Natural killer cell (primary cell): Measurements from ENCODE around the gene DAZAP1. TPM values are rescaled to one million over a fixed set of nuclear protein-coding genes. Genes with fewer than 3 reads are reported as not detected.
A peak's percentile ranks its signal among the peaks of the same experiment; 100 is the strongest.
"Not testable (repeated sequence)": the region's sequence is repeated elsewhere in the genome, so short reads cannot be mapped to it uniquely, and the experiment has no call there.

Source experiments
- ATAC-seq, 3 donors: fragments of 150-1000 bp in 2 of 3; fragments of 200-7000 bp in 1 of 3; cut with Tn5 transposase; 1 replicate in 1 of 3; 2 replicates in 2 of 3; pipeline ENCODE4 v1.10.0; 2021; ENCODE audit warnings: mild to moderate bottlenecking in 2 of 3, moderate library complexity in 2 of 3
- DNase-seq, 2 donors: peaks; one replicate each; pipeline versions ENCODE4 v3.0.0 to v3.0.0-alpha.2; 2013 to 2021; ENCODE audit warnings: mixed read lengths in 1 of 2
- H3K27ac ChIP-seq: one replicate; pipeline ENCODE4 v1.5.1; 2013; ENCODE audit warnings: mild to moderate bottlenecking, low read length
- H3K27me3 ChIP-seq: one replicate; pipeline ENCODE4 v1.6.1; 2013; ENCODE audit warnings: low read length; ENCODE audit not compliant: control insufficient read depth, insufficient read depth
- H3K36me3 ChIP-seq: one replicate; pipeline ENCODE4 v1.6.1; 2013; ENCODE audit warnings: low read length; ENCODE audit not compliant: control insufficient read depth, insufficient read depth
- H3K4me1 ChIP-seq: one replicate; pipeline ENCODE4 v1.6.1; 2013; ENCODE audit warnings: low read length; ENCODE audit not compliant: control insufficient read depth, insufficient read depth
- H3K4me3 ChIP-seq: one replicate; pipeline ENCODE4 v1.5.1; 2013; ENCODE audit warnings: low read length
- H3K9me3 ChIP-seq: one replicate; pipeline ENCODE4 v1.6.1; 2013; ENCODE audit warnings: low read length; ENCODE audit not compliant: control insufficient read depth, insufficient read depth
- H3K27ac Mint-ChIP-seq, 2 donors: one replicate each; pipeline ENCODE4 v1.8.0; 2022; ENCODE audit warnings: mild to moderate bottlenecking in 2 of 2, mixed read lengths in 2 of 2, moderate library complexity in 1 of 2
- H3K27me3 Mint-ChIP-seq, 2 donors: one replicate each; pipeline ENCODE4 v1.8.0; 2022; ENCODE audit warnings: low read depth in 2 of 2, mixed read lengths in 2 of 2
- H3K36me3 Mint-ChIP-seq: one replicate; pipeline ENCODE4 v1.8.0; 2022; ENCODE audit warnings: mixed read lengths
- H3K4me1 Mint-ChIP-seq, 2 donors: one replicate each; pipeline ENCODE4 v1.8.0; 2022; ENCODE audit warnings: mixed read lengths in 2 of 2
- H3K4me3 Mint-ChIP-seq: one replicate; pipeline ENCODE4 v1.8.0; 2022; ENCODE audit warnings: mild to moderate bottlenecking, moderate library complexity, mixed read lengths
- H3K9me3 Mint-ChIP-seq, 2 donors: one replicate each; pipeline ENCODE4 v1.8.0; 2022; ENCODE audit warnings: mixed read lengths in 2 of 2
- WGBS: methylation state at CpG from one replicate; pipeline ENCODE4 v1.1.7; 2013; ENCODE audit warnings: missing lambda C conversion rate; ENCODE audit not compliant: insufficient coverage; 5-methylcytosine and 5-hydroxymethylcytosine counted together
- intact Hi-C: fragments of 100-400 bp; cut with micrococcal nuclease; formaldehyde crosslinking; loops from one replicate; pipeline ENCODE4 v1.14.2; 2022
- total RNA-seq, 4 donors: library from RNA; stranded (reverse); fragments of 120-200 nt in 1 of 4; gene quantifications; one replicate each; pipeline versions ENCODE4 v1.2.3 to v1.2.4, GENCODE V29; 2013 to 2022
- TF ChIP-seq, protein P1 (sequence below): fragments of 200-600 bp; IDR thresholded peaks from one replicate; pipeline ENCODE4 v1.8.0; 2022; ENCODE audit warnings: antibody characterized with exemption

Gene DAZAP1
- total RNA-seq, 3 donors from 2014 or later (not counting 1 experiment from before 2014, with no cell fraction given) = 166 to 207 (median 170) TPM

DNA sequence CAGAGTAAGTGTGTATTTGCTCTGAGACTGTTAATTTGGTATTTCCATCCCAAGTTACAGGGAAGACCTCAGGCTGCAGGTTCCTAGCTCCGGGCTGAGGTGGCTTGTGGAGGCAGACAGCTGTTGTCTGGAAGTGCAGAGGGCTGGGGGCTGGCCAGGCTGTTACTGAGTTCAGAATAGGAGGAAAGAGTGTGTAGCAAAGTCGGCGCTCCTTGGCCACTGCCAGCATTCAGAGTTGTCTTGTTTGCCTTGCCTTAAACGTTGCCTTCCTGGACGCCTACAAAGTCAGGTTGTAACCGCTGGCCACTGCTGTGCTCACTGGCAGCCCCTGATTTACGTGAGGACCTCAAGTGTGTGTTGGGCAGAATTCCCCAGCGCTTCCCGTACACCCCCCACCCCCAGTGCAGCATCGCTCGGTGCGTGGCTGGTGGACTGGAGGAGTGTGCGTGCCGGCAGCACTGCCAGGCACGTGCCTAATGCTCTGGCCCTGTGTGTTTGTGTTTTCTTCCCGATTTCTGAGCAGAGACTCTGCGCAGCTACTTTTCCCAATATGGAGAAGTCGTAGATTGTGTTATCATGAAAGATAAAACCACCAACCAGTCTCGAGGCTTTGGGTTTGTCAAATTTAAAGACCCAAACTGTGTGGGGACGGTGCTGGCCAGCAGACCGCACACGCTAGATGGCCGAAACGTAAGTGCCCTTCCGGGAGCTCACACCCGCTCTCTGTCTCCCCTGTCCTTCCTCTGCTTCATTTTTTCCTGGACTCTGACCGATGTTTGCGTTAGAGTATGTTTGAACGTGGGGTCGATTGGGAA lies 10.5 kb downstream of the DAZAP1 start:
- intact Hi-C loops = no loop called here
- Histone ChIP-seq H3K27me3 (no peaks in the 10 kb centered on the region), H3K27ac (no peak overlapping the region), H3K4me1 (peaks cover 51% of the 10 kb centered on the region), H3K4me3 (no peak overlapping the region), H3K9me3 (no peaks in the 10 kb centered on the region), H3K36me3 (peaks cover 53% of the 10 kb centered on the region)
- Mint-ChIP-seq H3K27me3 (no peaks in the 10 kb centered on the region), H3K4me1 (peaks cover 41 to 48% of the 10 kb centered on the region in 2 donors), H3K36me3 (peaks cover 5% of the 10 kb centered on the region), H3K27ac (peak overlapping the region; percentile 21 to 29), H3K9me3 (no peaks in the 10 kb centered on the region), H3K4me3 (peak overlapping the region; percentile 50)
- TF ChIP-seq, protein P1, sequence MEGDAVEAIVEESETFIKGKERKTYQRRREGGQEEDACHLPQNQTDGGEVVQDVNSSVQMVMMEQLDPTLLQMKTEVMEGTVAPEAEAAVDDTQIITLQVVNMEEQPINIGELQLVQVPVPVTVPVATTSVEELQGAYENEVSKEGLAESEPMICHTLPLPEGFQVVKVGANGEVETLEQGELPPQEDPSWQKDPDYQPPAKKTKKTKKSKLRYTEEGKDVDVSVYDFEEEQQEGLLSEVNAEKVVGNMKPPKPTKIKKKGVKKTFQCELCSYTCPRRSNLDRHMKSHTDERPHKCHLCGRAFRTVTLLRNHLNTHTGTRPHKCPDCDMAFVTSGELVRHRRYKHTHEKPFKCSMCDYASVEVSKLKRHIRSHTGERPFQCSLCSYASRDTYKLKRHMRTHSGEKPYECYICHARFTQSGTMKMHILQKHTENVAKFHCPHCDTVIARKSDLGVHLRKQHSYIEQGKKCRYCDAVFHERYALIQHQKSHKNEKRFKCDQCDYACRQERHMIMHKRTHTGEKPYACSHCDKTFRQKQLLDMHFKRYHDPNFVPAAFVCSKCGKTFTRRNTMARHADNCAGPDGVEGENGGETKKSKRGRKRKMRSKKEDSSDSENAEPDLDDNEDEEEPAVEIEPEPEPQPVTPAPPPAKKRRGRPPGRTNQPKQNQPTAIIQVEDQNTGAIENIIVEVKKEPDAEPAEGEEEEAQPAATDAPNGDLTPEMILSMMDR = no peak
- 92% methylated on average over 30 of the region's 30 CpGs for WGBS
- DNase-seq (no peak), ATAC-seq (no peak)

DNA sequence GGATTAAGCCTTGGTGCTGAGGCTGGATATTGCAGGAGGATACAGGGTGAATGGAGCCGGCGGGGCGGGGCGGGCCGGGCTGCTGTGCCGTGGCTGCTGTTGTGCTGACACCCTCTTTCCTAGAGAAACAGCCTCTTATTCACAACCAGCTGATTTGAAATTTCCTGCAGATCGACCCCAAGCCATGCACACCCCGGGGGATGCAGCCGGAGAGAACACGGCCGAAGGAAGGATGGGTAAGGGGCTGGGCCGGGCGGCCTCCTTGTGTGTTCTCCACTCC lies 11.1 kb downstream of the DAZAP1 start:
- TF ChIP-seq, protein P1 = no peak
- DNase-seq (no peak), ATAC-seq (no peak)
- intact Hi-C loops = no loop called here
- no peak overlapping the region for H3K4me3 ChIP-seq
- WGBS = 93% methylated on average over 12 of the region's 13 CpGs
- Mint-ChIP-seq H3K4me1 (peaks cover 39 to 42% of the 10 kb centered on the region in 2 donors), H3K27ac (no peak overlapping the region), H3K9me3 (no peaks in the 10 kb centered on the region), H3K36me3 (peaks cover 5% of the 10 kb centered on the region), H3K4me3 (no peak overlapping the region), H3K27me3 (no peaks in the 10 kb centered on the region)
- peaks cover 45% of the 10 kb centered on the region for H3K4me1 ChIP-seq
- H3K9me3 ChIP-seq = no peaks in the 10 kb centered on the region
- no peak overlapping the region for H3K27ac ChIP-seq
- H3K27me3 ChIP-seq = no peaks in the 10 kb centered on the region
- H3K36me3 ChIP-seq = peaks cover 56% of the 10 kb centered on the region

DNA sequence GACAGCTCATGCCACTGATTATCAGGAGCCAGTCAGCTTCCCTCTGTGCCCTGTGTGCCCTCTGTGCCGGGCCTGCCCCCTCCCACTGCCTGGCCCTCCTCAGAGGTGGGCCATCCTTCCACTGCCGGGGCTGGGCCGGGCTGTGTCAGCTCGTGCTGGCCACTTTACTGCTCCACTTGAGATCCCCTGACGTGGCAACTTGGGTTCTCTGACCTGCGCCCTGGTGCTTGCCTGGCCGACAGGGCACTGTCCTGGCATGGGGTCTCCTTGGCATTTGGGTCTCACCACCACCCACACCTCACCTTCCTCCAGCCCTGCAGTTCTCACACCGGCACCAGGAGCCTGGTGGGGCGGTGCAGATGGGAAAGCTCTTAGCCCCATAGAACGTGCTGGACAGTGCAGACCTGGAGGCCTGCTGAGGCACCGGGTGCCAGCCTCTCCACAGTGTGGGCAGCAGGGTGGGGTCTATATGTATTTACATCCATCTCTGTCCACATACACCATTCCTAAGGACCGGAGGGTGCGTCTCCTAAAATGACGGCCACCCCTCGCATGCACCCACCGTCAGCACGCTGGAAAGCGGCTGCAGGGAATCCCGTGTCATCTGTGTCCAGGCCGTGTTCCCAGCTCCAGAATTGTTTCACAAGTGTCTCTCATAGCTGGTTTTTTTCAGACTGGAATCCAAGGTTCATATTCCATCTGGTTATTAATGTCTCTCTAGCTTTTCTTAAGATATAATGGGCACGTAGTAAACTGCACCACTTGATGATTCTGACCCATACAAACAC lies 11.8 kb downstream of the DAZAP1 start:
- Histone ChIP-seq H3K36me3 (peaks cover 61% of the 10 kb centered on the region), H3K4me1 (peaks cover 38% of the 10 kb centered on the region), H3K27me3 (no peaks in the 10 kb centered on the region), H3K27ac (no peak overlapping the region), H3K4me3 (no peak overlapping the region), H3K9me3 (no peaks in the 10 kb centered on the region)
- ATAC-seq = no peak
- WGBS = 97% methylated on average over 20 of the region's 21 CpGs
- Mint-ChIP-seq H3K27me3 (no peaks in the 10 kb centered on the region), H3K4me1 (peaks cover 36 to 37% of the 10 kb centered on the region in 2 donors), H3K36me3 (peaks cover 5% of the 10 kb centered on the region), H3K27ac (peak overlapping the region in 1 of 2 donors; percentile 6), H3K9me3 (no peaks in the 10 kb centered on the region), H3K4me3 (no peak overlapping the region)
- TF ChIP-seq, protein P1 = no peak
- intact Hi-C loops = no loop called here
- no peak for DNase-seq

DNA sequence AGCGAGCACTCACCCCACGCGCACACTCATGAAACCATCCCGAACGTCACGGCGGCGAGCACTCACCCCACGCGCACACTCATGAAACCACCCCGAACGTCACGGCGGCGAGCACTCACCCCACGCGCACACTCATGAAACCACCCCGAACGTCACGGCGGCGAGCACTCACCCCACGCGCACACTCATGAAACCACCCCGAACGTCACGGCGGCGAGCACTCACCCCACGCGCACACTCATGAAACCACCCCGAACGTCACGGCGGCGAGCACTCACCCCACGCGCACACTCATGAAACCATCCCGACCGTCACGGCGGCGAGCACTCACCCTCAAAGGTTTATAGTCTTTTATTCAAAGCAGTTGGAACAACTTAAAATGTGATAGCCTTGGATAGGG lies 12.7 kb downstream of the DAZAP1 start:
- H3K36me3 Mint-ChIP-seq, H3K4me3 ChIP-seq, ATAC-seq, H3K9me3 Mint-ChIP-seq, H3K27ac Mint-ChIP-seq, DNase-seq, H3K27me3 ChIP-seq, H3K27me3 Mint-ChIP-seq, H3K9me3 ChIP-seq, H3K27ac ChIP-seq, intact Hi-C loops, H3K4me3 Mint-ChIP-seq: not testable (repeated sequence)
- H3K4me1 Mint-ChIP-seq = peaks cover 32 to 34% of the 10 kb centered on the region in 2 donors
- Histone ChIP-seq H3K36me3 (peaks cover 67% of the 10 kb centered on the region), H3K4me1 (peaks cover 29% of the 10 kb centered on the region)
- over 99% methylated on average over 15 of the region's 43 CpGs for WGBS
